IMR-90 (cell line): ENCODE results near the gene UVSSA. TPM values are rescaled to one million over a fixed set of nuclear protein-coding genes. Genes with fewer than 3 reads are reported as not detected.

ENCODE experiments used
- ATAC-seq: fragments of 200-7000 bp; cut with Tn5 transposase; 2 replicates; pipeline ENCODE4 v1.9.1; 2020; ENCODE audit warnings: low read depth, mild to moderate bottlenecking, moderate library complexity
- BruUV-seq: library from RNA; stranded (reverse); fragments of 400-500 nt; replicated peaks from 2 replicates; lab custom pipeline; 2021; lab: Mats Ljungman, UMichigan
- CTCF ChIA-PET: fragments of 300-600 bp; formaldehyde crosslinking; extraction: SDS; loops from one replicate; lab custom pipeline; 2021; ENCODE audit warnings: antibody characterized with exemption; lab: Yijun Ruan, JAX
- POLR2A ChIA-PET: fragments of 300-600 bp; sonication (Branson Sonifier 250); formaldehyde crosslinking; loops from one replicate; lab custom pipeline; 2022; ENCODE audit warnings: antibody characterized with exemption; ENCODE audit not compliant: unreplicated experiment; lab: Charles Lee
- DNase-seq: peaks from one replicate; pipeline ENCODE4 v3.0.0; 2013
- H2AFZ ChIP-seq: replicated peaks from 2 replicates; pipeline ENCODE3; 2013; ENCODE audit warnings: low read length, mild to moderate bottlenecking; ENCODE audit not compliant: poor library complexity
- H2AK5ac ChIP-seq: 2 replicates; pipeline ENCODE4 v1.6.1; 2013; ENCODE audit warnings: low read depth, low read length, inconsistent platforms
- H2AK9ac ChIP-seq: replicated peaks from 2 replicates; pipeline ENCODE3; 2013; ENCODE audit warnings: mild to moderate bottlenecking, low read depth, low read length, moderate library complexity; ENCODE audit not compliant: poor library complexity
- H2BK120ac ChIP-seq: 2 replicates; pipeline ENCODE4 v1.6.1; 2013; ENCODE audit warnings: low read depth, low read length, inconsistent platforms
- H2BK15ac ChIP-seq: 3 replicates; pipeline ENCODE4 v1.6.1; 2013; ENCODE audit warnings: low read depth, low read length, inconsistent platforms
- H2BK20ac ChIP-seq: 2 replicates; pipeline ENCODE4 v1.6.1; 2013; ENCODE audit warnings: low read depth, mild to moderate bottlenecking, inconsistent platforms, low read length, moderate library complexity
- H2BK5ac ChIP-seq: 2 replicates; pipeline ENCODE4 v1.6.1; 2013; ENCODE audit warnings: mild to moderate bottlenecking, low read depth, low read length, inconsistent platforms; ENCODE audit not compliant: poor library complexity, severe bottlenecking
- H3K14ac ChIP-seq: replicated peaks from 2 replicates; pipeline ENCODE4 v1.6.1; 2013; ENCODE audit warnings: low read depth, low read length, inconsistent platforms
- H3K18ac ChIP-seq: 2 replicates; pipeline ENCODE4 v1.6.1; 2013; ENCODE audit warnings: low read depth, low read length, control low read depth
- H3K23ac ChIP-seq: 2 replicates; pipeline ENCODE4 v1.6.1; 2013; ENCODE audit warnings: low read depth, low read length, inconsistent platforms
- H3K27ac ChIP-seq: 2 replicates; pipeline ENCODE4 v1.5.1; 2013; ENCODE audit warnings: mild to moderate bottlenecking, control low read depth, low read length; ENCODE audit not compliant: insufficient read depth
- H3K27me3 ChIP-seq: 2 replicates; pipeline ENCODE4 v1.6.1; 2013; ENCODE audit warnings: low read length; ENCODE audit not compliant: control insufficient read depth, insufficient read depth
- H3K36me3 ChIP-seq: 2 replicates; pipeline ENCODE4 v1.6.1; 2013; ENCODE audit warnings: low read length, mixed read lengths; ENCODE audit not compliant: control insufficient read depth, insufficient read depth
- H3K4ac ChIP-seq: 2 replicates; pipeline ENCODE4 v1.6.1; 2013; ENCODE audit warnings: low read depth, low read length, inconsistent platforms
- H3K4me1 ChIP-seq: 2 replicates; pipeline ENCODE4 v1.6.1; 2013; ENCODE audit warnings: low read length, mixed read lengths; ENCODE audit not compliant: control insufficient read depth, insufficient read depth
- H3K4me2 ChIP-seq: 2 replicates; pipeline ENCODE4 v1.6.1; 2013; ENCODE audit warnings: low read depth, mild to moderate bottlenecking, control low read depth, low read length, moderate library complexity
- H3K4me3 ChIP-seq: 2 replicates; pipeline ENCODE4 v1.5.1; 2013; ENCODE audit warnings: low read depth, mild to moderate bottlenecking, control low read depth, low read length, moderate library complexity; ENCODE audit not compliant: insufficient read depth
- H3K56ac ChIP-seq: 2 replicates; pipeline ENCODE4 v1.6.1; 2013; ENCODE audit warnings: low read length, inconsistent platforms; ENCODE audit not compliant: insufficient read depth; ENCODE audit errors: extremely low read depth
- H3K79me1 ChIP-seq, 2 experiments: 2 replicates each; pipeline ENCODE4 v1.6.1; 2013; ENCODE audit warnings: low read length in 2 of 2, inconsistent platforms in 1 of 2, low read depth in 1 of 2
- H3K9ac ChIP-seq: 2 replicates; pipeline ENCODE4 v1.6.1; 2013; ENCODE audit warnings: low read depth, low read length, control low read depth
- H3K9me1 ChIP-seq: 2 replicates; pipeline ENCODE4 v1.6.1; 2013; ENCODE audit warnings: low read length, inconsistent platforms; ENCODE audit not compliant: insufficient read depth
- H3K9me3 ChIP-seq: 2 replicates; pipeline ENCODE4 v1.6.1; 2013; ENCODE audit warnings: low read length; ENCODE audit not compliant: control insufficient read depth, insufficient read depth
- H4K20me1 ChIP-seq: 2 replicates; pipeline ENCODE4 v1.6.1; 2013; ENCODE audit warnings: low read length, inconsistent platforms; ENCODE audit not compliant: insufficient read depth
- H4K5ac ChIP-seq: 2 replicates; pipeline ENCODE4 v1.6.1; 2013; ENCODE audit warnings: mild to moderate bottlenecking, low read depth, low read length, control low read depth
- H4K8ac ChIP-seq, 2 experiments: 2 replicates each; pipeline ENCODE4 v1.6.1; 2013; ENCODE audit warnings: low read depth in 2 of 2, low read length in 2 of 2, control low read depth in 1 of 2, inconsistent platforms in 1 of 2
- H4K91ac ChIP-seq: 2 replicates; pipeline ENCODE4 v1.6.1; 2013; ENCODE audit warnings: low read depth, low read length, inconsistent platforms; ENCODE audit not compliant: insufficient read depth
- BHLHE40 ChIP-seq: fragments of 150-350 bp; IDR thresholded peaks from 2 replicates; pipeline ENCODE4 v1.6.1; 2016; ENCODE audit warnings: mild to moderate bottlenecking, low read depth, low read length
- CEBPB ChIP-seq: IDR thresholded peaks from 2 replicates; pipeline ENCODE4 v1.6.1; 2012; ENCODE audit warnings: low read depth, low read length, improper control_type of control experiment
- CHD1 ChIP-seq: IDR thresholded peaks from 2 replicates; pipeline ENCODE4 v1.6.1; 2012; ENCODE audit warnings: low read depth, low read length, improper control_type of control experiment
- FOS ChIP-seq: fragments of 150-350 bp; IDR thresholded peaks from 2 replicates; pipeline ENCODE4 v1.6.1; 2016; ENCODE audit warnings: low read depth, low read length
- MAFK ChIP-seq: IDR thresholded peaks from 2 replicates; pipeline ENCODE4 v1.6.1; 2012; ENCODE audit warnings: low read depth, low read length, improper control_type of control experiment
- MAZ ChIP-seq: IDR thresholded peaks from 2 replicates; pipeline ENCODE4 v1.6.1; 2012; ENCODE audit warnings: low read depth, mild to moderate bottlenecking, low read length, improper control_type of control experiment, moderate library complexity, borderline replicate concordance
- MXI1 ChIP-seq: IDR thresholded peaks from 2 replicates; pipeline ENCODE4 v1.6.1; 2012; ENCODE audit warnings: low read depth, mild to moderate bottlenecking, low read length, moderate library complexity, borderline replicate concordance
- POLR2A ChIP-seq: IDR thresholded peaks from 2 replicates; pipeline ENCODE4 v1.6.1; 2012; ENCODE audit warnings: mild to moderate bottlenecking, low read depth, low read length
- RAD21 ChIP-seq: IDR thresholded peaks from 2 replicates; pipeline ENCODE4 v1.6.1; 2012; ENCODE audit warnings: low read length, improper control_type of control experiment
- RCOR1 ChIP-seq: IDR thresholded peaks from 2 replicates; pipeline ENCODE4 v1.6.1; 2012; ENCODE audit warnings: mild to moderate bottlenecking, low read length, improper control_type of control experiment; ENCODE audit not compliant: insufficient replicate concordance
- RFX5 ChIP-seq: IDR thresholded peaks from 2 replicates; pipeline ENCODE4 v1.8.0; 2012; ENCODE audit warnings: low read depth, mild to moderate bottlenecking, low read length, moderate library complexity
- WGBS, 2 experiments: methylation state at CpG; one replicate each; pipeline versions ENCODE4 v1.1.5 to v1.1.7; 2013; ENCODE audit warnings: missing lambda C conversion rate in 2 of 2; ENCODE audit not compliant: insufficient read length in 1 of 2; ENCODE audit errors: extremely low coverage in 2 of 2; 5-methylcytosine and 5-hydroxymethylcytosine counted together
- dilution Hi-C: fragments of 300-500 bp; cut with HindIII; formaldehyde crosslinking; loops from one replicate; pipeline ENCODE4 v1.14.3; 2018; ENCODE audit warnings: low sequenced_read_pairs; ENCODE audit not compliant: unreplicated experiment
- in situ Hi-C: fragments of 300-500 bp; cut with MboI; formaldehyde crosslinking; loops from 3 replicates; pipeline ENCODE4 v1.14.3; 2019; ENCODE audit warnings: low sequenced_read_pairs, inconsistent platforms, mixed read lengths
- intact Hi-C: fragments of 100-400 bp; cut with micrococcal nuclease; formaldehyde crosslinking; loops from 2 replicates; pipeline ENCODE4 v1.10.0; 2022
- polyA plus RNA-seq, 3 experiments: library from polyadenylated mRNA; depleted of rRNA; stranded (reverse); fragments of >200 nt; gene quantifications; 2 replicates each; pipeline ENCODE4 v1.2.3, GENCODE V29; 2012; ENCODE audit warnings: low replicate concordance in 1 of 3
- total RNA-seq: library from RNA; depleted of rRNA; stranded (reverse); fragments of >200 nt; gene quantifications from 2 replicates; pipeline ENCODE4 v1.2.3, GENCODE V29; 2012
- TF ChIP-seq, protein P1 (sequence below): conservative IDR thresholded peaks from 2 replicates; pipeline ENCODE4 v1.5.1; 2012; ENCODE audit warnings: mild to moderate bottlenecking, low read depth, low read length, improper control_type of control experiment
- TF ChIP-seq, protein P2 (sequence below): fragments of 150-350 bp; IDR thresholded peaks from 2 replicates; pipeline ENCODE4 v1.6.1; 2017; ENCODE audit warnings: mild to moderate bottlenecking, antibody characterized with exemption, low read length, low read depth
- TF ChIP-seq, protein P3 (sequence below): fragments of 150-350 bp; IDR thresholded peaks from 2 replicates; pipeline ENCODE4 v1.6.1; 2016; ENCODE audit warnings: low read depth, mild to moderate bottlenecking, low read length, moderate library complexity, borderline replicate concordance

Gene UVSSA
- total and polyA plus RNA-seq, 2 of the 4 experiments (the other 2 are of a cell fraction): 1.4 to 8.4 TPM

DNA sequence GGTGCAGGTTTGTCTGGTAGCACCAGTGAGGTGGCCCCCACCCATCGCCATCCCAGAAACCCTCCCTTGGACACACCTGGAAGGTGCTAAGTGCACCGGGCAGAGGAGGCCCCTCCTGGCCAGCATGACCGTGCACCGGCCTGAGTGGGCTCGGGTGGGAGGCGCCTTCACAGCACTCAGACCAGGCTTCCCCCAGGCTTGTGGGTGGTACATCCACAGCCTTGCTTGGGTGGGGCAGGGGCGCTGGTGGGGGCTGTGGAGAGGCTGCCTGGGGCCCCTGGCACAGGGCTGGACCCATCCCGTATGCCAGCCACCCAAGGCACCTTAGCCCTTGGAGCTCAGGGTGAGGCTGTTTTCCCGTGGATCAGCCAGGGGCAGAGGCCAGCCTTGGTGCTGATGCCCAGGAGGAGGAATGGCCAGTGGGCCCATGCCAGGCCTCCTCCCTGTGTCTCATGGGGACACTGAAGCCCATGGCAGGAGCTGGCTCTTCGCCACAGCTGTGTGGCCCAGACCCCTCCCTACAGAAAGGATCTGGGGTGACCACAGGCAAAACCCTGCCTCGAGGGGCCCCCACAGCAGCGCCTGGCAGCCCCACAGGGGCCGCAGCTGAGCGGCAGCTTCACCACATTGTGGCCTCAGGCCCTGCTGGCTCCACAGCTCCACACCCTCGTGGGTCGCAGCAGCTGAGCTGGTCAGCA, 37.8 kb downstream of the UVSSA start:
- Histone ChIP-seq H3K27me3 (no peaks in the 10 kb centered on the region), H3K4me1 (no peaks in the 10 kb centered on the region), H3K79me1 (no peaks in the 10 kb centered on the region), H3K9ac (no peak overlapping the region), H3K9me3 (peaks cover 2% of the 10 kb centered on the region; the same call in 1 of the 2 replicates), H3K27ac (no peak overlapping the region), H2BK15ac (no peak overlapping the region), H4K91ac (no peak overlapping the region), H2AK5ac (no peak overlapping the region), H2AFZ (no peak overlapping the region), H4K8ac (no peak overlapping the region), H3K36me3 (peaks cover 27% of the 10 kb centered on the region), H4K5ac (no peak overlapping the region), H2BK5ac (no peak overlapping the region), H3K18ac (no peak overlapping the region), H3K4ac (no peak overlapping the region), H3K4me2 (no peak overlapping the region), H3K9me1 (no peaks in the 10 kb centered on the region), H4K20me1 (no peaks in the 10 kb centered on the region), H3K23ac (no peak overlapping the region), H2AK9ac (no peak overlapping the region), H3K14ac (no peak overlapping the region), H2BK120ac (no peak overlapping the region), H3K4me3 (no peak overlapping the region), H3K56ac (no peak overlapping the region), H2BK20ac (no peak overlapping the region)
- no TSS peak for BruUV-seq
- POLR2A ChIA-PET: no interaction called here
- dilution Hi-C loops: no loop called here
- no peak for ATAC-seq
- WGBS, 2 experiments: 89% methylated on average over 5 of the region's 16 CpGs; no CpG with 5 or more reads in 1 of the 2 experiments
- no peak for DNase-seq
- TF ChIP-seq, protein P1, sequence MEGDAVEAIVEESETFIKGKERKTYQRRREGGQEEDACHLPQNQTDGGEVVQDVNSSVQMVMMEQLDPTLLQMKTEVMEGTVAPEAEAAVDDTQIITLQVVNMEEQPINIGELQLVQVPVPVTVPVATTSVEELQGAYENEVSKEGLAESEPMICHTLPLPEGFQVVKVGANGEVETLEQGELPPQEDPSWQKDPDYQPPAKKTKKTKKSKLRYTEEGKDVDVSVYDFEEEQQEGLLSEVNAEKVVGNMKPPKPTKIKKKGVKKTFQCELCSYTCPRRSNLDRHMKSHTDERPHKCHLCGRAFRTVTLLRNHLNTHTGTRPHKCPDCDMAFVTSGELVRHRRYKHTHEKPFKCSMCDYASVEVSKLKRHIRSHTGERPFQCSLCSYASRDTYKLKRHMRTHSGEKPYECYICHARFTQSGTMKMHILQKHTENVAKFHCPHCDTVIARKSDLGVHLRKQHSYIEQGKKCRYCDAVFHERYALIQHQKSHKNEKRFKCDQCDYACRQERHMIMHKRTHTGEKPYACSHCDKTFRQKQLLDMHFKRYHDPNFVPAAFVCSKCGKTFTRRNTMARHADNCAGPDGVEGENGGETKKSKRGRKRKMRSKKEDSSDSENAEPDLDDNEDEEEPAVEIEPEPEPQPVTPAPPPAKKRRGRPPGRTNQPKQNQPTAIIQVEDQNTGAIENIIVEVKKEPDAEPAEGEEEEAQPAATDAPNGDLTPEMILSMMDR: no peak
- TF ChIP-seq FOS (no peak), MXI1 (no peak), RFX5 (no peak), CEBPB (no peak), MAFK (no peak), CHD1 (no peak), MAZ (no peak), RCOR1 (no peak), POLR2A (no peak), RAD21 (no peak), BHLHE40 (no peak)
- TF ChIP-seq, protein P2, sequence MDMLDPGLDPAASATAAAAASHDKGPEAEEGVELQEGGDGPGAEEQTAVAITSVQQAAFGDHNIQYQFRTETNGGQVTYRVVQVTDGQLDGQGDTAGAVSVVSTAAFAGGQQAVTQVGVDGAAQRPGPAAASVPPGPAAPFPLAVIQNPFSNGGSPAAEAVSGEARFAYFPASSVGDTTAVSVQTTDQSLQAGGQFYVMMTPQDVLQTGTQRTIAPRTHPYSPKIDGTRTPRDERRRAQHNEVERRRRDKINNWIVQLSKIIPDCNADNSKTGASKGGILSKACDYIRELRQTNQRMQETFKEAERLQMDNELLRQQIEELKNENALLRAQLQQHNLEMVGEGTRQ: no peak
- TF ChIP-seq, protein P3, sequence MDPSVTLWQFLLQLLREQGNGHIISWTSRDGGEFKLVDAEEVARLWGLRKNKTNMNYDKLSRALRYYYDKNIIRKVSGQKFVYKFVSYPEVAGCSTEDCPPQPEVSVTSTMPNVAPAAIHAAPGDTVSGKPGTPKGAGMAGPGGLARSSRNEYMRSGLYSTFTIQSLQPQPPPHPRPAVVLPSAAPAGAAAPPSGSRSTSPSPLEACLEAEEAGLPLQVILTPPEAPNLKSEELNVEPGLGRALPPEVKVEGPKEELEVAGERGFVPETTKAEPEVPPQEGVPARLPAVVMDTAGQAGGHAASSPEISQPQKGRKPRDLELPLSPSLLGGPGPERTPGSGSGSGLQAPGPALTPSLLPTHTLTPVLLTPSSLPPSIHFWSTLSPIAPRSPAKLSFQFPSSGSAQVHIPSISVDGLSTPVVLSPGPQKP: no peak
- CTCF ChIA-PET: no interaction called here
- in situ Hi-C loops: no loop called here
- intact Hi-C loops: no loop called here
